Hematopoietic multipotent progenitor cell treated with erythropoietin and hydrocortisone succinate and interleukin-3 and kit ligand, for 4 days (in vitro differentiated cells): ENCODE data around the gene EMP1.
"Not testable (repeated sequence)": the region's sequence is repeated elsewhere in the genome, so short reads cannot be mapped to it uniquely, and the experiment has no call there.

ENCODE experiments used
- DNase-seq: peaks from one replicate; pipeline ENCODE4 v3.0.0-alpha.2; 2015

EMP1 gene

GRCh38 chr12:13259625-13260024 lies 63.1 kb downstream of the EMP1 start:
- DNase-seq: not testable (repeated sequence)

GRCh38 chr12:13267826-13268225 lies 71.3 kb downstream of the EMP1 start:
- DNase-seq: not testable (repeated sequence)

GRCh38 chr12:13268581-13268980 lies 72.1 kb downstream of the EMP1 start:
- no peak for DNase-seq
